HG03558 (cell line): Measurements from ENCODE around the gene ACKR2.
"Not testable (repeated sequence)": the region's sequence is repeated elsewhere in the genome, so short reads cannot be mapped to it uniquely, and the experiment has no call there.

Experiments used
- ATAC-seq: cut with Tn5 transposase; IDR thresholded peaks from one replicate; pipeline ENCODE4 v1.9.1; 2021; ENCODE audit warnings: moderate number of reproducible peaks; ENCODE audit not compliant: unreplicated experiment; ENCODE audit errors: extremely low read depth

ACKR2 gene

GRCh38 chr3:42880601-42881451, 71.6 kb downstream of the ACKR2 start:
- ATAC-seq: peak; percentile 96

- ATAC-seq: not testable (repeated sequence)
These were observed 74.1 kb downstream of the ACKR2 start for GRCh38 chr3:42883251-42883930.

GRCh38 chr3:42884324-42884723, 75.1 kb downstream of the ACKR2 start:
- no peak for ATAC-seq

- no peak for ATAC-seq
These were observed 77.1 kb downstream of the ACKR2 start for GRCh38 chr3:42886294-42886822.

GRCh38 chr3:42887084-42887483, 77.8 kb downstream of the ACKR2 start:
- ATAC-seq: no peak

- ATAC-seq: no peak
These were observed 81.8 kb downstream of the ACKR2 start for GRCh38 chr3:42891042-42891441.

- ATAC-seq: no peak
These were observed 82.9 kb downstream of the ACKR2 start for GRCh38 chr3:42892169-42892568.

- ATAC-seq: no peak
These were observed 83.6 kb downstream of the ACKR2 start for GRCh38 chr3:42892807-42893206.

GRCh38 chr3:42894698-42895579, 85.7 kb downstream of the ACKR2 start:
- ATAC-seq: no peak

GRCh38 chr3:42895580-42895868, 86.3 kb downstream of the ACKR2 start:
- no peak for ATAC-seq

- no peak for ATAC-seq
These were observed 89.8 kb downstream of the ACKR2 start for GRCh38 chr3:42898896-42899675.

GRCh38 chr3:42900226-42901072, 91.2 kb downstream of the ACKR2 start:
- ATAC-seq: no peak

- ATAC-seq: no peak
These were observed 91.8 kb downstream of the ACKR2 start for GRCh38 chr3:42901073-42901415.

GRCh38 chr3:42902257-42902656, 93.0 kb downstream of the ACKR2 start:
- ATAC-seq: no peak

- no peak for ATAC-seq
These were observed 94.8 kb downstream of the ACKR2 start for GRCh38 chr3:42904076-42904475.

GRCh38 chr3:42905740-42906069, 96.5 kb downstream of the ACKR2 start:
- no peak for ATAC-seq

GRCh38 chr3:42906070-42906847, 97.0 kb downstream of the ACKR2 start, which contains the start of gene ZNF662:
Gene ZNF662 (plus strand): TSS chr3:42906142. CDS start chr3:42908115, 1,973 bp downstream.
- no peak for ATAC-seq

GRCh38 chr3:42906848-42907183, 97.6 kb downstream of the ACKR2 start:
- no peak for ATAC-seq
